Measurements from ENCODE around the gene RASSF5. TPM values are rescaled to one million over a fixed set of nuclear protein-coding genes. Genes with fewer than 3 reads are reported as not detected.

Gene RASSF5
- total RNA-seq, 1 experiment from 2014 or later, result 1.3 TPM

DNA sequence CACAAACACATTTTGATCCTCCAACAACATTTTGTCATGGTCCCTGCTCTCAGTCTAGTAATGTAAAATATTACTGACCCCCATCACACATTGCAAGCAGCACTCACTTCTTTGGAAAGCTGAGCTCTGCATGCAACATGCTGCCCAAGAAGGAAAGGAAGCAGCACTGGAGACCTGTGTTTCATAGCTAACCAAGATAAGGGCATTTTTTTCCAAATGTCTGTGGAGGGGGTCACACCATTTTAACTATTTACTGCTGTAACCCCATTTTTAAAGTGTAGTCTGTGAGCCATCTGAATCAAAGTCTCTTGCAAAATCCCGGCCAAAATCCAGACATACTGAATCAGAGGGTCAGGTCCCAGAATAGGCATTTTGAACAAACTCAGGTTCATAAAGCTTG lies 4.5 kb upstream of the RASSF5 start:
- peaks cover 27% of the 10 kb centered on the region for H3K4me1 ChIP-seq
- no peaks in the 10 kb centered on the region for H3K9me3 ChIP-seq
- no peaks in the 10 kb centered on the region for H3K9me3 Mint-ChIP-seq (ENCODE audit: unreplicated experiment)
- ChIA-PET POLR2A (no interaction called here), CTCF (no interaction called here)
- H3K4me3 Mint-ChIP-seq (ENCODE audit: unreplicated experiment), result no peak overlapping the region
- no peaks in the 10 kb centered on the region for H3K36me3 ChIP-seq (ENCODE audit: control insufficient read depth, insufficient read depth, low read length)
- H3K4me1 Mint-ChIP-seq (ENCODE audit: low read depth, unreplicated experiment), result peaks cover 17% of the 10 kb centered on the region
- no peak overlapping the region for H3K4me3 ChIP-seq (ENCODE audit: low read depth, low read length)
- BruUV-seq (replicated peaks), result no TSS peak
- no peaks in the 10 kb centered on the region for H3K36me3 Mint-ChIP-seq (ENCODE audit: insufficient read depth, unreplicated experiment)
- intact Hi-C loops (cut with micrococcal nuclease; ENCODE audit: unreplicated experiment), result loop anchor here (10.0 kb wide), 1 partner anchor 162 kb away; no protein-coding TSS in a partner anchor
- H3K27me3 ChIP-seq (replicated peaks; ENCODE audit: control insufficient read depth, insufficient read depth, low read length), result no peaks in the 10 kb centered on the region
- no peak overlapping the region for H3K27ac Mint-ChIP-seq (ENCODE audit: unreplicated experiment)
- peaks cover 7% of the 10 kb centered on the region for H3K27me3 Mint-ChIP-seq (ENCODE audit: insufficient read depth, unreplicated experiment)
- TF ChIP-seq, protein P1, sequence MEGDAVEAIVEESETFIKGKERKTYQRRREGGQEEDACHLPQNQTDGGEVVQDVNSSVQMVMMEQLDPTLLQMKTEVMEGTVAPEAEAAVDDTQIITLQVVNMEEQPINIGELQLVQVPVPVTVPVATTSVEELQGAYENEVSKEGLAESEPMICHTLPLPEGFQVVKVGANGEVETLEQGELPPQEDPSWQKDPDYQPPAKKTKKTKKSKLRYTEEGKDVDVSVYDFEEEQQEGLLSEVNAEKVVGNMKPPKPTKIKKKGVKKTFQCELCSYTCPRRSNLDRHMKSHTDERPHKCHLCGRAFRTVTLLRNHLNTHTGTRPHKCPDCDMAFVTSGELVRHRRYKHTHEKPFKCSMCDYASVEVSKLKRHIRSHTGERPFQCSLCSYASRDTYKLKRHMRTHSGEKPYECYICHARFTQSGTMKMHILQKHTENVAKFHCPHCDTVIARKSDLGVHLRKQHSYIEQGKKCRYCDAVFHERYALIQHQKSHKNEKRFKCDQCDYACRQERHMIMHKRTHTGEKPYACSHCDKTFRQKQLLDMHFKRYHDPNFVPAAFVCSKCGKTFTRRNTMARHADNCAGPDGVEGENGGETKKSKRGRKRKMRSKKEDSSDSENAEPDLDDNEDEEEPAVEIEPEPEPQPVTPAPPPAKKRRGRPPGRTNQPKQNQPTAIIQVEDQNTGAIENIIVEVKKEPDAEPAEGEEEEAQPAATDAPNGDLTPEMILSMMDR (IDR thresholded peaks at IDR 0.05; ENCODE audit: insufficient read depth in 1 of 2, low read depth in 1 of 2, low read length in 1 of 2, severe bottlenecking in 1 of 2, unreplicated experiment in 1 of 2), result no peak
- no peak for DNase-seq

DNA sequence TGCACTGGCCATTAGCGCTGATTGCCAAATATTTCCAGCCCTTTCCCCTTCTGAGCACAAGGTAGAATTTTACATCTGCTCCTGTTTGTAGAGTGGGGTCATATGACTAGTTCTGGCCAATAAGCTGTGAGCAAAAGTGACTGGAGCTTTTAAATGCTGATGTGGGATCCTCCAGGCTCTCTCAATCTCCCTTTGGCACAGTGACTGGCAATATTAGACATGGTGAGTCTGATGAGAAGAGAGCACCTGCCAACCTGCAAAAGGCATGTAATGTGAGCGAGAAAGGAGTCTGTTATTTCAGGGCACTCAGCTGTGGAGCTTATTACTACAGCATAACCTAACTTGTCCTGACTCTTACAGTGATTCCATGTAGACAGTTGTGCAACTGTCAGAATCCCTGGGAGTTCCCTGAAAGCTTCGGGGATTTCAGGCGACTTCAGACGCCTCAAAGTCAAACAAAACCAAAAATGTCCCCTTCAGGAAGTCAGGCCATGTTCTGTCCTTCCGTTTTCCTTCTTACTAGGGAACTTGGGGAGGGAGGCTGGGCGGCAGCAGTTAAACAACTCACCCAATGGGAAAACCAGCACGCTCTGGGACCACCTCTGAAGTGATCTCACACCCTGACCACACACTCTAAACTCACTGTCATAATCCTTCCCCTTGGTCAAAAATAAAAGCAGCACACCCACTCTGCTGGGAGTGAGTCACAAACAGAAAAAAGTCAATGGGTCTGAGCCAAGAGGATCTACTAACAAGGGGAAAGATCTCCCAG lies 3.6 kb upstream of the RASSF5 start:
- H3K9me3 Mint-ChIP-seq (ENCODE audit: unreplicated experiment), result no peaks in the 10 kb centered on the region
- ChIA-PET POLR2A (no interaction called here), CTCF (interaction anchor here (0.6 to 0.9 kb wide), 4 partner anchors 9 to 160 kb away, joined by 3 to 5 read pairs (median 4); no protein-coding TSS in a partner anchor)
- peaks cover 13% of the 10 kb centered on the region for H3K27me3 Mint-ChIP-seq (ENCODE audit: insufficient read depth, unreplicated experiment)
- TF ChIP-seq, protein P1 (IDR thresholded peaks at IDR 0.05; ENCODE audit: insufficient read depth in 1 of 2, low read depth in 1 of 2, low read length in 1 of 2, severe bottlenecking in 1 of 2, unreplicated experiment in 1 of 2), result no peak
- peaks cover 11% of the 10 kb centered on the region for H3K4me1 Mint-ChIP-seq (ENCODE audit: low read depth, unreplicated experiment)
- H3K4me1 ChIP-seq, result peaks cover 29% of the 10 kb centered on the region
- no peaks in the 10 kb centered on the region for H3K27me3 ChIP-seq (replicated peaks; ENCODE audit: control insufficient read depth, insufficient read depth, low read length)
- no peak for DNase-seq
- no peak overlapping the region for H3K4me3 ChIP-seq (ENCODE audit: low read depth, low read length)
- H3K36me3 Mint-ChIP-seq (ENCODE audit: insufficient read depth, unreplicated experiment), result no peaks in the 10 kb centered on the region
- H3K9me3 ChIP-seq, result no peaks in the 10 kb centered on the region
- H3K36me3 ChIP-seq (ENCODE audit: control insufficient read depth, insufficient read depth, low read length), result no peaks in the 10 kb centered on the region
- intact Hi-C loops (cut with micrococcal nuclease; ENCODE audit: unreplicated experiment), result loop anchor here (10.0 kb wide), 1 partner anchor 161 kb away; no protein-coding TSS in a partner anchor
- H3K27ac Mint-ChIP-seq (ENCODE audit: unreplicated experiment), result no peak overlapping the region
- BruUV-seq (replicated peaks), result no TSS peak
- no peak overlapping the region for H3K4me3 Mint-ChIP-seq (ENCODE audit: unreplicated experiment)

DNA sequence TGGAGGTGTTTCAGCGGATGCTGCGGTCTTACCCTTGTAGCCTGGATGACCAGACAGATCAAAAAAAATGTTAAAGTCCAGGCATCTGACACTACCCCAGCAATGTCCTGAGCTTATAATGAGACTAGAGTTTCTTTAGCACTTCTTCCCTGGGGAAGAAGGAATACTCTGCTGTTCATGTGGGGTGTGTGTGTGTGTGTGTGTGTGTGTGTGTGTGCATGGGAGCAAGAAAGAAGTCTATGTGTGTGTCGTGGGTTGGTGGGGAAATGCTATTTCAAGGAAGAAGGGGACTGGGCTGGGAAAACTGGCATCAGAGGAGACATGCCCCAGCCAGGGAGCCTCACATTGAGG lies 3.0 kb upstream of the RASSF5 start:
- CTCF ChIA-PET, result no interaction called here
- no peaks in the 10 kb centered on the region for H3K27me3 ChIP-seq (replicated peaks; ENCODE audit: control insufficient read depth, insufficient read depth, low read length)
- Mint-ChIP-seq H3K27me3 (ENCODE audit: insufficient read depth, unreplicated experiment) (peaks cover 16% of the 10 kb centered on the region), H3K4me1 (ENCODE audit: low read depth, unreplicated experiment) (peaks cover 7% of the 10 kb centered on the region), H3K9me3 (ENCODE audit: unreplicated experiment) (no peaks in the 10 kb centered on the region), H3K36me3 (ENCODE audit: insufficient read depth, unreplicated experiment) (no peaks in the 10 kb centered on the region), H3K27ac (ENCODE audit: unreplicated experiment) (no peak overlapping the region), H3K4me3 (ENCODE audit: unreplicated experiment) (no peak overlapping the region)
- peaks cover 29% of the 10 kb centered on the region for H3K4me1 ChIP-seq
- no peak for DNase-seq
- intact Hi-C loops (cut with micrococcal nuclease; ENCODE audit: unreplicated experiment), result loop anchor here (10.0 kb wide), 1 partner anchor 160 kb away; no protein-coding TSS in a partner anchor
- BruUV-seq (replicated peaks), result no TSS peak
- TF ChIP-seq, protein P1 (IDR thresholded peaks at IDR 0.05; ENCODE audit: insufficient read depth in 1 of 2, low read depth in 1 of 2, low read length in 1 of 2, severe bottlenecking in 1 of 2, unreplicated experiment in 1 of 2), result no peak
- no peaks in the 10 kb centered on the region for H3K36me3 ChIP-seq (ENCODE audit: control insufficient read depth, insufficient read depth, low read length)
- no peak overlapping the region for H3K4me3 ChIP-seq (ENCODE audit: low read depth, low read length)
- H3K9me3 ChIP-seq, result no peaks in the 10 kb centered on the region
- POLR2A ChIA-PET, result no interaction called here
